ENCODE results near the gene ZFAND3. TPM values are rescaled to one million over a fixed set of nuclear protein-coding genes. Genes with fewer than 3 reads are reported as not detected.

The ZFAND3 gene
- total RNA-seq, 2 experiments from 2014 or later: 8.3 to 33.8 TPM

DNA sequence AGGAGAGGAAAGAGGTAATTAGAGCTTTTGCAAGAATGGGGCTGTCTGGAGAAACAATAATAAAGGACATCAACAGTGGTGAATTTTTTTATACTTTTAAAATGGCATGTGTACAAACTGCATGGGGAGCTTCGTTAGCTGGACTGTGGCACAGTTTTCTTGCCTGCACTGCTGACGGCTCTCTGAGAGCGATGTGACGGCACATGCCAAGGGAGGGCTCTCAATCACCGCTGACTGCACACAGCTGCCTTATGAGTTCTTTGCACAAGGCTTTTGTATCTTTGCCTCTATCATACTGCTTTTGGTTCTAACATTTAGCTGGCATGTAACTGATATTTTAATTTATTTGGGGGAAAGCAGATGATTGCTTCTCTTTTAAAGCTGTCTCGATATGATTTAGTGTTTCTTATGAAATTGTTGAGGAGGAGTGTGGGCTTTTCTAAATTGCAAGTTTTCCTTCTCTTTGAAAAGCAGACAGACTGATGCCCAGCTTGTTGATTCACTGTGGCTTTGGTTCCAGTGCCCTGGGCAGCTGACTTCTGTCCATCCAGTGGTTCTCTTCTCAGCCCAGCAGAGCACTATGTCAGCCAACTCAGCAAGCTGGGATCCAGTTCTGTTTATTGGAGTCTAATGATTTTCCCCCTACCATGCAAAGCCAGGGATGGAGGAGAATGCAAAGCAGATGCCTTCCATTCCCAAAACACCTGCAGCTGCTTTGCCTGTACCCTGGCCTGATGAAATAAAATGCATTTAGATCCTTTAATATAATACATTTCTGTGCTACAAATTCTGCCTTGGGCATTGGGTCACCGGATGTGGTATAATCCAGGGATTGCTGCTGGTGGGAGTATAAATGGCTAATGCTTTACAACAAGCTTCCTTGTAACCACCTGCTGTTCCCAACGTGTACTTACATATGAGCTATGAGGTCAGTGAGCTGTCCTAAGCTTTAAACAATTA lies 323.9 kb downstream of the ZFAND3 start:
- CTCF ChIA-PET (ENCODE audit: unreplicated experiment): no interaction called here
- BruUV-seq (replicated peaks): no TSS peak
- Histone ChIP-seq H3K4me2 (ENCODE audit: low read length) (no peak overlapping the region), H3K36me3 (ENCODE audit: insufficient read depth, low read length) (no peaks in the 10 kb centered on the region), H3K9me3 (ENCODE audit: low read length) (no peaks in the 10 kb centered on the region), H4K20me1 (ENCODE audit: insufficient read depth, low read length) (peaks cover 3% of the 10 kb centered on the region; the same call in 1 of the 2 replicates), H3K4me1 (ENCODE audit: insufficient read depth, low read length, poor library complexity, severe bottlenecking) (no peaks in the 10 kb centered on the region), H3K4me3 (ENCODE audit: low read depth, low read length, poor library complexity, severe bottlenecking) (no peak overlapping the region), H3K79me2 (ENCODE audit: insufficient read depth, low read depth, low read length) (no peaks in the 10 kb centered on the region), H2AFZ (ENCODE audit: low read length) (no peak overlapping the region), H3K9me2 (ENCODE audit: insufficient read depth, low read length) (no peaks in the 10 kb centered on the region), H3K27ac (ENCODE audit: low read depth, low read length, poor library complexity, severe bottlenecking) (no peak overlapping the region)
- TF ChIP-seq EZH2phosphoT487 (IDR thresholded peaks at IDR 0.05; ENCODE audit: borderline replicate concordance, low read depth, low read length): no peak
- no peak for TF ChIP-seq CTCF (conservative IDR thresholded peaks at IDR 0.05; ENCODE audit: low read length)
- POLR2A ChIA-PET: interaction anchor here (0.9 to 1.1 kb wide), 2 partner anchors 9 to 11 kb away, joined by 3 read pairs; no protein-coding TSS in a partner anchor
- intact Hi-C loops (cut with micrococcal nuclease; ENCODE audit: unreplicated experiment): no loop called here
- no peak for DNase-seq (ENCODE audit: low spot score)

GRCh38 chr6:38144365-38144945 lies 324.9 kb downstream of the ZFAND3 start:
- no peaks in the 10 kb centered on the region for H3K9me2 ChIP-seq (ENCODE audit: insufficient read depth, low read length)
- no TSS peak for BruUV-seq (replicated peaks)
- H3K4me3 ChIP-seq (ENCODE audit: low read depth, low read length, poor library complexity, severe bottlenecking): no peak overlapping the region
- no peak overlapping the region for H3K27ac ChIP-seq (ENCODE audit: low read depth, low read length, poor library complexity, severe bottlenecking)
- no peak for TF ChIP-seq EZH2phosphoT487 (IDR thresholded peaks at IDR 0.05; ENCODE audit: borderline replicate concordance, low read depth, low read length)
- no peak for TF ChIP-seq CTCF (conservative IDR thresholded peaks at IDR 0.05; ENCODE audit: low read length)
- no peak overlapping the region for H2AFZ ChIP-seq (ENCODE audit: low read length)
- intact Hi-C loops (cut with micrococcal nuclease; ENCODE audit: unreplicated experiment): no loop called here
- peaks cover 3% of the 10 kb centered on the region; the same call in 1 of the 2 replicates for H4K20me1 ChIP-seq (ENCODE audit: insufficient read depth, low read length)
- H3K9me3 ChIP-seq (ENCODE audit: low read length): no peaks in the 10 kb centered on the region
- no peaks in the 10 kb centered on the region for H3K79me2 ChIP-seq (ENCODE audit: insufficient read depth, low read depth, low read length)
- POLR2A ChIA-PET: interaction anchor here (0.9 kb wide), 1 partner anchor 10 kb away, joined by 3 read pairs; no protein-coding TSS in a partner anchor
- H3K4me1 ChIP-seq (ENCODE audit: insufficient read depth, low read length, poor library complexity, severe bottlenecking): no peaks in the 10 kb centered on the region
- DNase-seq (ENCODE audit: low spot score): no peak
- CTCF ChIA-PET (ENCODE audit: unreplicated experiment): no interaction called here
- H3K4me2 ChIP-seq (ENCODE audit: low read length): no peak overlapping the region
- no peaks in the 10 kb centered on the region for H3K36me3 ChIP-seq (ENCODE audit: insufficient read depth, low read length)

Measured in OCI-LY7 (cell line).